ENCODE data around the gene SORBS2.

DNA sequence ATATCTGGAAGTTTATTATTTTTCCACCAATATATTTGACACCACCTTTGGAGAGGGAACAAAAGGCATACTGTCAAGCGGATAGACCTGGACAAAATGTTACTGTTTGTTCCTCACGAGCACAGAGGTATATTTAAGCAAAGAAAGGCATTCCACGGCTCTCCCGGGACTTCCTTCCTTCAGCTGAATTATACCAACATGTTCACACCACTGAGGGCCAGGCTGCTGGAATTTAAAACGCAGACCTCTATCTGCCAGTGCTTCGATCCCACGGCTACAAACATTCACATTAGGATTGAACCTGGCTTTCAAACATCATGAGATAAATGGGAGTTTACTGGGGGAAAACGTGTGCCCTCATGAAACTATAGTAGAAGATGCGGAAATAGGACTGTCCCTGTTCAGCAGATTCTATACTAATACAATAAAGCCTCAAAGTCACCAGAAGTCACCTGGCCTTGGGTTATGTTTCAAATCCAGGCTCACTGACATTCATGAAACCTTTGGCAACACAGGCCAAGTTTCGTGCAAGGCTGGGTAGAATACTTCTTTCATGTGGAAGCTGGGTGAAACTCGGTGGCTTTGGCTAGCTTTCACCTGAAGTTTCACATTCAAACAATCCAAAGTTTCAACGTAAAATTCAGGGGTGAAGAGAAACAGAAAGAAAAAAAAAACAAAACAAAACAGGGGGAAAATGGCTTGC is 39.5 kb downstream of the SORBS2 start:
- TF ChIP-seq, protein P1, sequence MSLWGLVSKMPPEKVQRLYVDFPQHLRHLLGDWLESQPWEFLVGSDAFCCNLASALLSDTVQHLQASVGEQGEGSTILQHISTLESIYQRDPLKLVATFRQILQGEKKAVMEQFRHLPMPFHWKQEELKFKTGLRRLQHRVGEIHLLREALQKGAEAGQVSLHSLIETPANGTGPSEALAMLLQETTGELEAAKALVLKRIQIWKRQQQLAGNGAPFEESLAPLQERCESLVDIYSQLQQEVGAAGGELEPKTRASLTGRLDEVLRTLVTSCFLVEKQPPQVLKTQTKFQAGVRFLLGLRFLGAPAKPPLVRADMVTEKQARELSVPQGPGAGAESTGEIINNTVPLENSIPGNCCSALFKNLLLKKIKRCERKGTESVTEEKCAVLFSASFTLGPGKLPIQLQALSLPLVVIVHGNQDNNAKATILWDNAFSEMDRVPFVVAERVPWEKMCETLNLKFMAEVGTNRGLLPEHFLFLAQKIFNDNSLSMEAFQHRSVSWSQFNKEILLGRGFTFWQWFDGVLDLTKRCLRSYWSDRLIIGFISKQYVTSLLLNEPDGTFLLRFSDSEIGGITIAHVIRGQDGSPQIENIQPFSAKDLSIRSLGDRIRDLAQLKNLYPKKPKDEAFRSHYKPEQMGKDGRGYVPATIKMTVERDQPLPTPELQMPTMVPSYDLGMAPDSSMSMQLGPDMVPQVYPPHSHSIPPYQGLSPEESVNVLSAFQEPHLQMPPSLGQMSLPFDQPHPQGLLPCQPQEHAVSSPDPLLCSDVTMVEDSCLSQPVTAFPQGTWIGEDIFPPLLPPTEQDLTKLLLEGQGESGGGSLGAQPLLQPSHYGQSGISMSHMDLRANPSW (CRISPR knock-in tag; conservative IDR thresholded peaks at IDR 0.05; ENCODE audit: low read depth): no peak
- TF ChIP-seq JUN (CRISPR knock-in tag; IDR thresholded peaks at IDR 0.05) (no peak), JAZF1 (CRISPR knock-in tag; IDR thresholded peaks at IDR 0.05) (no peak), IRF2 (CRISPR knock-in tag; IDR thresholded peaks at IDR 0.05; ENCODE audit: borderline replicate concordance, low read depth) (no peak), TEAD4 (CRISPR knock-in tag; IDR thresholded peaks at IDR 0.05) (no peak), ZNF671 (CRISPR knock-in tag; IDR thresholded peaks at IDR 0.05) (no peak), ATF1 (CRISPR knock-in tag; IDR thresholded peaks at IDR 0.05) (no peak), GTF2I (CRISPR knock-in tag; conservative IDR thresholded peaks at IDR 0.05) (no peak), CREM (CRISPR knock-in tag; IDR thresholded peaks at IDR 0.05) (no peak), SOX15 (CRISPR knock-in tag; IDR thresholded peaks at IDR 0.05) (no peak)
- TF ChIP-seq, protein P2, sequence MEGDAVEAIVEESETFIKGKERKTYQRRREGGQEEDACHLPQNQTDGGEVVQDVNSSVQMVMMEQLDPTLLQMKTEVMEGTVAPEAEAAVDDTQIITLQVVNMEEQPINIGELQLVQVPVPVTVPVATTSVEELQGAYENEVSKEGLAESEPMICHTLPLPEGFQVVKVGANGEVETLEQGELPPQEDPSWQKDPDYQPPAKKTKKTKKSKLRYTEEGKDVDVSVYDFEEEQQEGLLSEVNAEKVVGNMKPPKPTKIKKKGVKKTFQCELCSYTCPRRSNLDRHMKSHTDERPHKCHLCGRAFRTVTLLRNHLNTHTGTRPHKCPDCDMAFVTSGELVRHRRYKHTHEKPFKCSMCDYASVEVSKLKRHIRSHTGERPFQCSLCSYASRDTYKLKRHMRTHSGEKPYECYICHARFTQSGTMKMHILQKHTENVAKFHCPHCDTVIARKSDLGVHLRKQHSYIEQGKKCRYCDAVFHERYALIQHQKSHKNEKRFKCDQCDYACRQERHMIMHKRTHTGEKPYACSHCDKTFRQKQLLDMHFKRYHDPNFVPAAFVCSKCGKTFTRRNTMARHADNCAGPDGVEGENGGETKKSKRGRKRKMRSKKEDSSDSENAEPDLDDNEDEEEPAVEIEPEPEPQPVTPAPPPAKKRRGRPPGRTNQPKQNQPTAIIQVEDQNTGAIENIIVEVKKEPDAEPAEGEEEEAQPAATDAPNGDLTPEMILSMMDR (IDR thresholded peaks at IDR 0.05): no peak
- TF ChIP-seq, protein P3, sequence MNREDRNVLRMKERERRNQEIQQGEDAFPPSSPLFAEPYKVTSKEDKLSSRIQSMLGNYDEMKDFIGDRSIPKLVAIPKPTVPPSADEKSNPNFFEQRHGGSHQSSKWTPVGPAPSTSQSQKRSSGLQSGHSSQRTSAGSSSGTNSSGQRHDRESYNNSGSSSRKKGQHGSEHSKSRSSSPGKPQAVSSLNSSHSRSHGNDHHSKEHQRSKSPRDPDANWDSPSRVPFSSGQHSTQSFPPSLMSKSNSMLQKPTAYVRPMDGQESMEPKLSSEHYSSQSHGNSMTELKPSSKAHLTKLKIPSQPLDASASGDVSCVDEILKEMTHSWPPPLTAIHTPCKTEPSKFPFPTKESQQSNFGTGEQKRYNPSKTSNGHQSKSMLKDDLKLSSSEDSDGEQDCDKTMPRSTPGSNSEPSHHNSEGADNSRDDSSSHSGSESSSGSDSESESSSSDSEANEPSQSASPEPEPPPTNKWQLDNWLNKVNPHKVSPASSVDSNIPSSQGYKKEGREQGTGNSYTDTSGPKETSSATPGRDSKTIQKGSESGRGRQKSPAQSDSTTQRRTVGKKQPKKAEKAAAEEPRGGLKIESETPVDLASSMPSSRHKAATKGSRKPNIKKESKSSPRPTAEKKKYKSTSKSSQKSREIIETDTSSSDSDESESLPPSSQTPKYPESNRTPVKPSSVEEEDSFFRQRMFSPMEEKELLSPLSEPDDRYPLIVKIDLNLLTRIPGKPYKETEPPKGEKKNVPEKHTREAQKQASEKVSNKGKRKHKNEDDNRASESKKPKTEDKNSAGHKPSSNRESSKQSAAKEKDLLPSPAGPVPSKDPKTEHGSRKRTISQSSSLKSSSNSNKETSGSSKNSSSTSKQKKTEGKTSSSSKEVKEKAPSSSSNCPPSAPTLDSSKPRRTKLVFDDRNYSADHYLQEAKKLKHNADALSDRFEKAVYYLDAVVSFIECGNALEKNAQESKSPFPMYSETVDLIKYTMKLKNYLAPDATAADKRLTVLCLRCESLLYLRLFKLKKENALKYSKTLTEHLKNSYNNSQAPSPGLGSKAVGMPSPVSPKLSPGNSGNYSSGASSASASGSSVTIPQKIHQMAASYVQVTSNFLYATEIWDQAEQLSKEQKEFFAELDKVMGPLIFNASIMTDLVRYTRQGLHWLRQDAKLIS (CRISPR knock-in tag; IDR thresholded peaks at IDR 0.05; ENCODE audit: borderline replicate concordance): no peak
- TF ChIP-seq, protein P4, sequence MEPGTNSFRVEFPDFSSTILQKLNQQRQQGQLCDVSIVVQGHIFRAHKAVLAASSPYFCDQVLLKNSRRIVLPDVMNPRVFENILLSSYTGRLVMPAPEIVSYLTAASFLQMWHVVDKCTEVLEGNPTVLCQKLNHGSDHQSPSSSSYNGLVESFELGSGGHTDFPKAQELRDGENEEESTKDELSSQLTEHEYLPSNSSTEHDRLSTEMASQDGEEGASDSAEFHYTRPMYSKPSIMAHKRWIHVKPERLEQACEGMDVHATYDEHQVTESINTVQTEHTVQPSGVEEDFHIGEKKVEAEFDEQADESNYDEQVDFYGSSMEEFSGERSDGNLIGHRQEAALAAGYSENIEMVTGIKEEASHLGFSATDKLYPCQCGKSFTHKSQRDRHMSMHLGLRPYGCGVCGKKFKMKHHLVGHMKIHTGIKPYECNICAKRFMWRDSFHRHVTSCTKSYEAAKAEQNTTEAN (CRISPR knock-in tag; IDR thresholded peaks at IDR 0.05): no peak

All from WTC11 (cell line).